Measurements from ENCODE around the gene PTGFRN.

The PTGFRN gene

GRCh38 chr1:116900471-116901365 is 9.0 kb upstream of the PTGFRN start:
- ATAC-seq (replicated peaks; ENCODE audit: extremely low read depth, poor library complexity, severe bottlenecking) (no peak), DNase-seq (ENCODE audit: low spot score in 2 of 2) (no peak)
- Mint-ChIP-seq H3K36me3 (ENCODE audit: insufficient read depth) (peaks cover 2% of the 10 kb centered on the region), H3K27ac (ENCODE audit: low read depth) (peak overlapping the region; percentile 70), H3K4me1 (no peaks in the 10 kb centered on the region), H3K9me3 (no peaks in the 10 kb centered on the region), H3K4me3 (no peak overlapping the region), H3K27me3 (peaks cover 20% of the 10 kb centered on the region)

- Mint-ChIP-seq H3K36me3 (ENCODE audit: insufficient read depth) (peaks cover 3% of the 10 kb centered on the region), H3K27me3 (peaks cover 20% of the 10 kb centered on the region), H3K4me1 (no peaks in the 10 kb centered on the region), H3K9me3 (no peaks in the 10 kb centered on the region), H3K4me3 (no peak overlapping the region), H3K27ac (ENCODE audit: low read depth) (no peak overlapping the region)
- DNase-seq (ENCODE audit: low spot score in 2 of 2) (no peak), ATAC-seq (replicated peaks; ENCODE audit: extremely low read depth, poor library complexity, severe bottlenecking) (no peak)
Observed at GRCh38 chr1:116902027-116902426, 7.7 kb upstream of the PTGFRN start.

- H3K4me3 Mint-ChIP-seq, result no peak overlapping the region
- no peaks in the 10 kb centered on the region for H3K9me3 Mint-ChIP-seq
- ATAC-seq (replicated peaks; ENCODE audit: extremely low read depth, poor library complexity, severe bottlenecking) (no peak), DNase-seq (ENCODE audit: low spot score in 2 of 2) (no peak)
- peaks cover 3% of the 10 kb centered on the region for H3K36me3 Mint-ChIP-seq (ENCODE audit: insufficient read depth)
- H3K4me1 Mint-ChIP-seq, result no peaks in the 10 kb centered on the region
- no peak overlapping the region for H3K27ac Mint-ChIP-seq (ENCODE audit: low read depth)
- peaks cover 20% of the 10 kb centered on the region for H3K27me3 Mint-ChIP-seq
Observed at GRCh38 chr1:116902723-116903383, 6.9 kb upstream of the PTGFRN start.

GRCh38 chr1:116904791-116905320 is 4.9 kb upstream of the PTGFRN start:
- DNase-seq (ENCODE audit: low spot score in 2 of 2), result no peak

GRCh38 chr1:116906812-116907211 is 2.9 kb upstream of the PTGFRN start:
- Mint-ChIP-seq H3K9me3 (no peaks in the 10 kb centered on the region), H3K4me1 (peaks cover 6% of the 10 kb centered on the region), H3K27ac (ENCODE audit: low read depth) (no peak overlapping the region), H3K36me3 (ENCODE audit: insufficient read depth) (peaks cover 4% of the 10 kb centered on the region), H3K4me3 (no peak overlapping the region), H3K27me3 (peaks cover 18% of the 10 kb centered on the region)
- no peak for ATAC-seq (replicated peaks; ENCODE audit: extremely low read depth, poor library complexity, severe bottlenecking)
- DNase-seq (ENCODE audit: low spot score in 2 of 2), result no peak

More at GRCh38 chr1:116904791-116905320, 4.9 kb upstream of the PTGFRN start:
- Mint-ChIP-seq H3K36me3 (ENCODE audit: insufficient read depth) (peaks cover 6% of the 10 kb centered on the region), H3K4me1 (peaks cover 6% of the 10 kb centered on the region), H3K4me3 (no peak overlapping the region), H3K27ac (ENCODE audit: low read depth) (no peak overlapping the region), H3K27me3 (peaks cover 32% of the 10 kb centered on the region), H3K9me3 (no peaks in the 10 kb centered on the region)
- no peak for ATAC-seq (replicated peaks; ENCODE audit: extremely low read depth, poor library complexity, severe bottlenecking)

- no peak overlapping the region for H3K4me3 Mint-ChIP-seq
- H3K36me3 Mint-ChIP-seq (ENCODE audit: insufficient read depth), result peaks cover 4% of the 10 kb centered on the region
- no peak overlapping the region for H3K27ac Mint-ChIP-seq (ENCODE audit: low read depth)
- no peaks in the 10 kb centered on the region for H3K9me3 Mint-ChIP-seq
- ATAC-seq (replicated peaks; ENCODE audit: extremely low read depth, poor library complexity, severe bottlenecking), result no peak
- DNase-seq (ENCODE audit: low spot score in 2 of 2), result no peak
- peaks cover 13% of the 10 kb centered on the region for H3K27me3 Mint-ChIP-seq
- peaks cover 6% of the 10 kb centered on the region for H3K4me1 Mint-ChIP-seq
Observed at GRCh38 chr1:116907351-116907750, 2.4 kb upstream of the PTGFRN start.

- DNase-seq (ENCODE audit: low spot score in 2 of 2), result no peak
- no peak overlapping the region for H3K4me3 Mint-ChIP-seq
- ATAC-seq (replicated peaks; ENCODE audit: extremely low read depth, poor library complexity, severe bottlenecking), result no peak
Observed at GRCh38 chr1:116908266-116908665, 1.4 kb upstream of the PTGFRN start.

GRCh38 chr1:116908820-116909511 is 750 bp upstream of the PTGFRN start:
- Mint-ChIP-seq H3K27me3 (peaks cover 12% of the 10 kb centered on the region), H3K27ac (ENCODE audit: low read depth) (peak overlapping the region; percentile 36), H3K36me3 (ENCODE audit: insufficient read depth) (peaks cover 4% of the 10 kb centered on the region), H3K4me1 (peaks cover 6% of the 10 kb centered on the region), H3K4me3 (no peak overlapping the region), H3K9me3 (no peaks in the 10 kb centered on the region)
- ATAC-seq (replicated peaks; ENCODE audit: extremely low read depth, poor library complexity, severe bottlenecking) (no peak), DNase-seq (ENCODE audit: low spot score in 2 of 2) (no peak)

More at GRCh38 chr1:116908266-116908665, 1.4 kb upstream of the PTGFRN start:
- peaks cover 4% of the 10 kb centered on the region for H3K36me3 Mint-ChIP-seq (ENCODE audit: insufficient read depth)
- H3K9me3 Mint-ChIP-seq, result no peaks in the 10 kb centered on the region
- H3K27ac Mint-ChIP-seq (ENCODE audit: low read depth), result no peak overlapping the region
- H3K27me3 Mint-ChIP-seq, result peaks cover 12% of the 10 kb centered on the region
- H3K4me1 Mint-ChIP-seq, result peaks cover 6% of the 10 kb centered on the region

- no peak overlapping the region for H3K27ac Mint-ChIP-seq (ENCODE audit: low read depth)
Observed at GRCh38 chr1:116910379-116911187, 867 bp downstream of the PTGFRN start.

GRCh38 chr1:116911188-116911553 is 1.5 kb downstream of the PTGFRN start:
- Mint-ChIP-seq H3K4me3 (no peak overlapping the region), H3K4me1 (peaks cover 6% of the 10 kb centered on the region), H3K27me3 (peaks cover 12% of the 10 kb centered on the region), H3K36me3 (ENCODE audit: insufficient read depth) (peaks cover 4% of the 10 kb centered on the region), H3K27ac (ENCODE audit: low read depth) (no peak overlapping the region), H3K9me3 (no peaks in the 10 kb centered on the region)
- ATAC-seq (replicated peaks; ENCODE audit: extremely low read depth, poor library complexity, severe bottlenecking), result no peak
- no peak for DNase-seq (ENCODE audit: low spot score in 2 of 2)

More at GRCh38 chr1:116910379-116911187, 867 bp downstream of the PTGFRN start:
- Mint-ChIP-seq H3K9me3 (no peaks in the 10 kb centered on the region), H3K27me3 (peaks cover 12% of the 10 kb centered on the region), H3K4me1 (peaks cover 6% of the 10 kb centered on the region), H3K36me3 (ENCODE audit: insufficient read depth) (peaks cover 4% of the 10 kb centered on the region), H3K4me3 (no peak overlapping the region)
- peak; percentile 61 for ATAC-seq (replicated peaks; ENCODE audit: extremely low read depth, poor library complexity, severe bottlenecking)
- no peak for DNase-seq (ENCODE audit: low spot score in 2 of 2)

GRCh38 chr1:116911779-116912469 is 2.2 kb downstream of the PTGFRN start:
- Mint-ChIP-seq H3K4me3 (no peak overlapping the region), H3K9me3 (no peaks in the 10 kb centered on the region), H3K27ac (ENCODE audit: low read depth) (no peak overlapping the region), H3K36me3 (ENCODE audit: insufficient read depth) (peaks cover 2% of the 10 kb centered on the region), H3K4me1 (peaks cover 6% of the 10 kb centered on the region), H3K27me3 (peaks cover 12% of the 10 kb centered on the region)
- ATAC-seq (replicated peaks; ENCODE audit: extremely low read depth, poor library complexity, severe bottlenecking) (no peak), DNase-seq (ENCODE audit: low spot score in 2 of 2) (no peak)
